Measurements from ENCODE around the gene SECTM1. TPM values are rescaled to one million over a fixed set of nuclear protein-coding genes. Genes with fewer than 3 reads are reported as not detected.
"Not testable (repeated sequence)": the region's sequence is repeated elsewhere in the genome, so short reads cannot be mapped to it uniquely, and the experiment has no call there.

The SECTM1 gene
- total RNA-seq = 10 to 100 TPM; 10.3 to 14.5 TPM
- long read RNA-seq, donor 1, partial matches to known transcripts = 1 of 6 reads
- long read RNA-seq, donor 1, other reads (novel, unspliced or antisense) = 1 of 6 reads
- long read RNA-seq, donor 2, partial matches to known transcripts = 0 of 1 reads
- long read RNA-seq, donor 2, other reads (novel, unspliced or antisense) = 0 of 1 reads

DNA sequence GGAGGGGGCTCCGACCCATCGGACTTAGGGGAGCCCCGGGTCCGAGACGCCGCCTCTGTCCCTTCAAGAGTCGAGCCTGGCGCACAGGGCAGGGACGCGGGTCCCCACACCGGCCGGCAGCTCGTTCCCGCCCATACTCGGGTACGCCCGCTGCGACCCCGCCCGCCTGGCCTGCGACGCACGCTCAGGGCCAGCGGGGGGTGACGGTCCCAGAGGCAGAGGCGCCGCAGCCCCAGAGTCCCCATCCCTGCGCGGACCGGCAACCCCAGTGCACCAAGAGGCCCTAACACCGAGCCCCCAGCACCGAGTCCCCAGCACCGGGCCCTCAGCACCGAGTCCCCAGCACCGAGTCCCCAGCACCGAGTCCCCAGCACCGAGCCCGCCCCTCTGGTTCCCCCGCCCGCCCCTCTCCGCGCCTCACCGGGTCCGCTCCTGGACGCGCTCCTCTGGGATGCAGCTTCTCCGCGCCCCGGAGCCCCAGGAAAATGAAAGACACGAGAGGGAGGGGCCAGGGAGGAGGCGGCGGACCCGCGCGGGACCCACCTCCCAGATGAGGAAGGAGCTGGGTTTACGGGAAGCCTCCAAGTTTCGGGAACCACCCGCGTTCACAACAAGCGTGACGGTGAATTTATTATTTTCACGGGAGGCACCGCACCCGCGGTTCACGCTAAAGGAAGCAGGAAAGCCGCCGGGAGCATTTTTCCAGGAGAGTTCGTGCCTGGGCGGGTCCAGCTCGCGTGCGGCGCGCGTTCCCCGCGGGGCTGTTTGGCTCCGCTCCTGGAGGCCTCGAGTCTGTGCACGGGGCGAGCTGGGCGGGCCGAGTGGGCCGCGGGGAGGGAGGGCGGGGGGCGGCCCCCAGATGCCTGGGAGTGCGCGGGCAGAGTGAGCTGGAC, at the start of gene SECTM1:
Gene SECTM1, minus strand, starts transcription at position 488 of the 893 bp plus-strand sequence. CDS start 6,526 bp downstream, outside the sequence.
- intact Hi-C loops (cut with DNase I) = no loop called here
- DNase-seq (ENCODE audit: low spot score) = peak; percentile 91

GRCh38 chr17:82382933-82383255, 49.3 kb upstream of the SECTM1 start:
- intact Hi-C loops (cut with DNase I) = no loop called here
- no peak for DNase-seq (ENCODE audit: low spot score)

- intact Hi-C loops (cut with DNase I); DNase-seq (ENCODE audit: low spot score): not testable (repeated sequence)
These were observed 48.8 kb upstream of the SECTM1 start for GRCh38 chr17:82382220-82382932.

DNA sequence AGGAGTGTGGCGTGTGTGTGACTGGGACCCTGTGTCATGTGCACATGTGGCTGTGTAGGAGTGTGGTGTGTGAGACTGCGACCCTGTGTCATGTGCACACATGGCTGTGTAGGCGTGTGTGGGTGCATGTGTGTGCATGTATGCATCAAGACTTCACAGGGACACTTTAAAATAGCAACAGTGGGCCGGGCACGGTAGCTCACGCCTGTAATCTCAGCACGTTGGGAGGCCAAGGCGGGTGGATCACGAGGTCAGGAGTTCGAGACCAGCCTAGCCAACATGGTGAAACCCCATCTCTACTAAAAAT, 48.1 kb upstream of the SECTM1 start:
- DNase-seq (ENCODE audit: low spot score); intact Hi-C loops (cut with DNase I): not testable (repeated sequence)

DNA sequence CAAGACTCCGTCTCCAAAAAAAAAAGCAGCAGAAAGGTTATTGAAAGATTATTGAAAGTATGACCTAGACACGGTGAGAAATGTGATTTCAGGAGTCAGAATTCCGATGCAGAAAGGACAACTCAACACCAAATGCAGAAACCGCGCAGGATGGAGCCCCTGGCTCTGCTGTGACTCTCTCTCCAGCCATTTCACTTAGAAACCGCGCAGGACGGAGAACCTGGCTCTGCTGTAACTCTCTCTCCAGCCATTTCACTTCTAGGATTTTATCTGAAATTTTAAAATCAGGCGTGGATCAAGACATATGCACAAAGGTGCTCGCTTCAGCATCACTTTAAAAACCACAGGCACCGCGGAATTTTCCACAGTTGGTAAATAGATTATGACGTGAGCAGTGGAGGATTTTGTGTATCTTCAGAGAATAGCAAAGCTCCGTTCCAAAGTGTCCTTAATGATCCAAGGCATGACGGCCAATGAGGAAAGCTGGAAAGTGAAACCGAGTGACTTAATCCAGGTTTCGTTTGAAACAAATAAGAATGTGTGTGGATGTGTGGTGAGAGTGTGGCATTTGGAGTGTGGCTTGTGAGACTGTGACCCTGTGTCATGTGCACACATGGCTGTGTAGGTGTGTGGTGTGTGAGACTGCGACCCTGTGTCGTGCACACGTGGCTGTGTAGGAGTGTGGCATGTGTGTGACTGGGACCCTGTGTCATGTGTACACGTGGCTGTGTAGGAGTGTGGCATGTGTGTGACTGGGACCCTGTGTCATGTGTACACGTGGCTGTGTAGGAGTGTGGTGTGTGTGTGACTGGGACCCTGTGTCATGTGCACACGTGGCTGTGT, 47.5 kb upstream of the SECTM1 start:
- peak; percentile 12 for DNase-seq (ENCODE audit: low spot score)
- intact Hi-C loops (cut with DNase I) = no loop called here

DNA sequence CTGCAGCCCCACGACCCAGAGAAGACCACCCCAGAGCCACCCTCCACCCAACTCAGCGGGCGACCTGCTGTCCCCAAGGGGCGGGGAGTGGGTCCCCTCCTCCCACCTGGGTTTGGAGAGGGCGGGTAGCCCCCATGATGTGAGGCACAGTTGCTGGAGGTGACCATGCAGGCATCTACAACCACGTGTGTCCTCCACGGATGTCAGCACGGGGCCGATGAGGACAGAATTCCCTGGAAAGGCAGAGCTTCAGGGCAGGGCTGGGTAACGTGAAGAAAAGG, 45.1 kb upstream of the SECTM1 start:
- no peak for DNase-seq (ENCODE audit: low spot score)
- intact Hi-C loops (cut with DNase I) = no loop called here

- peak; percentile 78 for DNase-seq (ENCODE audit: low spot score)
- intact Hi-C loops (cut with DNase I) = no loop called here
These were observed 44.6 kb upstream of the SECTM1 start for GRCh38 chr17:82377924-82378740.

DNA sequence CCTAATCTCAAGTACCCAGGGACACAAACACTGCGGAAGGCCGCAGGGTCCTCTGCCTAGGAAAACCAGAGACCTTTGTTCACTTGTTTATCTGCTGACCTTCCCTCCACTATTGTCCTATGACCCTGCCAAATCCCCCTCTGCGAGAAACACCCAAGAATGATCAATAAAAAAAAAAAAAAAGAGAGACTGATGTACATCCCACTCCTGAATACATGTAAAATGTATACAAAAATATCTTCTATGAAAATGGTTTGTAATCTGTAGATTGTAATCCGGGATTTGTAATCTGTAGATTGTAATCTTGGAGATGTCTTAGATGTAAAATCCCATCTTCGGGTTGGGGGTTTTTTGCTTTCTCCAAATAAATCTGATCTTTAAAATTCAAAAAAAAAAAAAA, 43.7 kb upstream of the SECTM1 start:
- intact Hi-C loops (cut with DNase I); DNase-seq (ENCODE audit: low spot score): not testable (repeated sequence)

DNA sequence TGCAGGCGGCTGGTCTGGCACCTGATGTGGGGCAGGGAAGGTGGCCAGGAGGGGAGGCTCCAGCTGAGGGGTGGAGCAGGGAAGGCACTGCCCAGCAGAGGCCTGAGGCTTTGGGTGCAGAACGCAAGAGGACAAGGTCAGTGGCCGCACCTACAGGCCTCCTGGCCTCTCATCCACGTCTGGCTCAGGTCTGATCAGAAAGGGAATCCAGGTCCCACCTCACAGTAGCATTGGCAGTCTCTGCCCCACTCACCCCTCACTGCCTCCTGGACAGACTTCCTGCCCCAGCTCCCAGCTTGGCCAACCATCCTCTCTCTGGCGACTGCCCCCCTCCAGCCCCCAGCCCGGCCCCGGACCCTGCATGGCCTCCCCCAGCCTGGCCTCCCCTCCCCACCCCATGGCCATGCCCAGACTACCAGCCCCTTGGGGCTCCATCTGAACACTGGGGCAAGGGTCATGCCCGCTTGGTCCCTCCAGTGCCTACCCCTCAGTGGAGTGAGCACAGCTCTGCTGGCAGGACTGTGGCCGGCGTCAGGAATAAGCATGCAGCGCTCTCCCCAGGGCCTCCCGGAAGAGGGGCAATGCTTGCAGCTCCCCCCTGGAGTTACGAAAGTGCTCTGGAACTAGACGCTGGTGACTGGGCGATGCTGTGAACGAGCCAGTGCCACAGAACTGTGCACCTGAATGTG, 42.6 kb upstream of the SECTM1 start:
- peak; percentile 51 for DNase-seq (ENCODE audit: low spot score)
- intact Hi-C loops (cut with DNase I) = no loop called here

DNA sequence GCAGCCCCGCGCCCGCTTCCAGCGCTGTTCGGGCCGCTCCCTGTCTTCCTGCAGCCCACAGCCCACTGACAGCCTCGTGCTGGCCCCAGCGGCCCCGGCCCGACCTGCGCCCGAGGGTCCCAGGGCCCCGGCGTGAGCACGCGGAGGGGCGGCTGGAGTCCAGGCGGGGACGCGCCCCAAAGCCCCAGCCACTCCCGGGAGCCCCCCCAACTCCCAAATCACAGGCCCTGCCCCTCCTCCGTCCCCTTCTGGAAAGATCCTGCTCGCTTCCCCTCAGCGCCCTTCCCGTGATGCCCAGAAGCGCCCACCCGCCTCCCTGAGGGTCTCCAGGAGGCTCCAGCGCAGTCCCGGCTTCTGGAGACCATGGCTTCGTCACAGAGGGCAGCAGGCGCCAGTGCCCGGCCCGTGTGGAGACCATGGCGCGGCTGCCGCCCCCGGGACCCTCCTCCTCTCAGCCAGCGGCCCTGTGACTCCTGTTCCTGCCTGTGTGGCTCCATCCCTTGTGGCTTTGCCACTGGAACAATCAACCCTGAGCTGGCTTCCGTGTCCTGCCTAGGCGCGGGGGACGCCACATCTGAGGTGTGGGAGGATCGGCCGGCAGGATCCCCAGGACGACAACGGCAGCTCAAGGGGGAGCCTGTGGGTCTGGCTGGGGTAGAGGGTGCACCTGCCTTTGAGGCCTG, 41.9 kb upstream of the SECTM1 start:
- intact Hi-C loops (cut with DNase I) = no loop called here
- peak; percentile 72 for DNase-seq (ENCODE audit: low spot score)

- intact Hi-C loops (cut with DNase I) = no loop called here
These were observed 41.2 kb upstream of the SECTM1 start for GRCh38 chr17:82374626-82375331.

DNA sequence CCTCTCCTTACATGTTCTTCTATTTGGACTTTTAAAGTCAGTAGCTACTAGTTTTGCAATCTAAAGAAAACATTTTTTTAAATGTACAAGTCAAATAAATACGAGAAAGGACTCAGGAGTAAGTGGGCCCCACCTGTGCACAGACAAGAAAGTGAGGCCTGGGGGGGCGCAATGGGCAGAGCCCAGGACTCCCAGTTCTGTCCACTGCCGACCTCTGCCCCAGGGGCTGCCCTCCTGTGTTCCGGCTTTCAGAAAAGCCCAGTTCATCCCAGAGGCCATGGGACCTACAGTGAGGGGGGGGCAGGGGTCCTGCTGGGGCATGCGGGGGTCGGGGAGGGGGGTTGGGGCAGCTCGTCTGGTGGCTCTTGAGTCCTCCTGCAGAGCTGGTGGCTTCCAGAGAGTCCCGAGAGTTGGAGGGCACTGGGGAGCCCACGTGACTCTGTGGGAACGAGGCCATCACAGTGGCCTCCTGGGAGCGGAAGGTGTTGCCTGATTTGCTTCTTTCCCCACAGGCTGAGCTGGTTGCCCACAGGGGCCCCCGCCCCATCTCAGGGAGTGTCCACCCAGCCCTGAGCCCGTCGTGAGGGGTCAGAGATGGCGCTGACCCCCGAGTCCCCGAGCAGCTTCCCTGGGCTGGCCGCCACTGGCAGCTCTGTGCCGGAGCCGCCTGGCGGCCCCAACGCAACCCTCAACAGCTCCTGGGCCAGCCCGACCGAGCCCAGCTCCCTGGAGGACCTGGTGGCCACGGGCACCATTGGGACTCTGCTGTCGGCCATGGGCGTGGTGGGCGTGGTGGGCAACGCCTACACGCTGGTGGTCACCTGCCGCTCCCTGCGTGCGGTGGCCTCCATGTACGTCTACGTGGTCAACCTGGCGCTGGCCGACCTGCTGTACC, 40.4 kb upstream of the SECTM1 start:
- no peak for DNase-seq (ENCODE audit: low spot score)
- intact Hi-C loops (cut with DNase I) = no loop called here

More at GRCh38 chr17:82374626-82375331, 41.2 kb upstream of the SECTM1 start:
- DNase-seq (ENCODE audit: low spot score) = no peak

GRCh38 chr17:82373072-82373452, 39.5 kb upstream of the SECTM1 start:
- intact Hi-C loops (cut with DNase I); DNase-seq (ENCODE audit: low spot score): not testable (repeated sequence)

DNA sequence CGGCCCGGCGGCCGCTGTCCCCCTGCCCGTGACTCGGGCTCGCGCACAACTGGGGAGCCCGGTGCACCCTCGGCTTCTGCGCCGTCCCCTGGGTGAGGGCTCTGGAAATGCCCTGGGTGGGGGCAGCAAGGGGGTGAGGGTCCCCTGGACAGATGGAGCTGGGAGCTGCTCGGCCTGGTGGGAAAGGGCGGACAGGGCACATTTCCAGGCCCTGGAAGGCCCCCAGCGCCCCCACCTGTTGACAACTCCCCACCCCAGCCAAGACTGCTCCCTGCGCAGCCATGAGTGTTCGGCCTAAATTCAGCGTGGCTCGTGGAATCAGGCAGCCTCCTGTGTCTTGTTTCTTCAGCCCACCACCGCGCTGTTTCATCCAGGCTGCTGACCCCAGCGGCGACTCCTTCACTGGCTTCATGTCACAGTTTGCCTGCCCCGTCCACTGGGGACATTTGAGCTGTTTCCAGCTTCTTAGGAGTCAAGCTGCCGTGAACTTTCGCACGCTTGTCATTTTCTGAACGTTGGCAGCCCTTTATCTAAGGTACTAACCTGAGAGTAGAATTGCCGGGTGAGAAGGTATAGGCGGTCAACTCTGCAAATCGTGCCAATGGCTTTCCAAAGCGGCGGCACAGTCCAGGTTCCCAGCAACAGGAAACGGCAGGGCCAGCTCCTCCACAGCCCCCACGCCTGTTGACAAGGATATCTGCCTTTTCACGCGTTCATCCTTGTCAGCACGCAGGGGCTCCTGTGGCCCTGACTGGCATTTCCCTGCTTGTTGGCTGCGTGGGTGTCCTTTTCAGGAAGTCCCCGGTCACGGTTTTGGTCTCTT, 38.9 kb upstream of the SECTM1 start:
- intact Hi-C loops (cut with DNase I) = no loop called here
- DNase-seq (ENCODE audit: low spot score) = peak; percentile 71
